Left lung (tissue), 10 donors: Measurements from ENCODE around the gene CYREN. TPM values are rescaled to one million over a fixed set of nuclear protein-coding genes. Genes with fewer than 3 reads are reported as not detected.

ENCODE experiments used
- ATAC-seq: fragments of 200-7000 bp; cut with Tn5 transposase; one replicate; pipeline ENCODE4 v1.9.1; 2020; ENCODE audit warnings: moderate library complexity
- DNase-seq, 4 donors: peaks; one replicate each; pipeline ENCODE4 v3.0.0-alpha.2; 2013 to 2020
- H3K27ac ChIP-seq, 2 donors: fragments of 200-600 bp; sonication (generic) in 1 of 2; one replicate each; pipeline versions ENCODE4 v1.5.0 to v1.8.0; 2020 to 2021
- H3K27me3 ChIP-seq, 2 donors: fragments of 200-600 bp; sonication (generic) in 1 of 2; one replicate each; pipeline versions ENCODE4 v1.5.0 to v1.8.0; 2020 to 2021
- H3K36me3 ChIP-seq, 2 donors: fragments of 200-600 bp; sonication (generic) in 1 of 2; one replicate each; pipeline versions ENCODE4 v1.5.0 to v1.8.0; 2020 to 2021
- H3K4me1 ChIP-seq, 2 donors: fragments of 200-600 bp; one replicate each; pipeline ENCODE4 v1.8.0; 2021
- H3K4me3 ChIP-seq, 2 donors: fragments of 200-600 bp; sonication (generic) in 1 of 2; one replicate each; pipeline versions ENCODE4 v1.5.0 to v1.8.0; 2020 to 2021; ENCODE audit warnings: mild to moderate bottlenecking in 1 of 2
- H3K9me3 ChIP-seq, 2 donors: fragments of 200-600 bp; sonication (generic) in 1 of 2; one replicate each; pipeline versions ENCODE4 v1.5.0 to v1.8.0; 2020 to 2021
- intact Hi-C, 2 donors: fragments of 100-400 bp; cut with DNase I; formaldehyde crosslinking; loops; one replicate each; pipeline versions ENCODE4 v1.11.2 to v1.14.2; 2022
- polyA plus RNA-seq, 6 donors: library from polyadenylated mRNA; unstranded; fragments of 120-200 nt; gene quantifications; one replicate each; pipeline ENCODE4 v1.2.1, GENCODE V29; 2013; ENCODE audit not compliant: insufficient read length in 6 of 6
- total RNA-seq, 2 donors: library from RNA; stranded (reverse); fragmentation: NEBNext Ultra II Directional; extraction: Animal tissue kit (Norgen Biotek cat#: 25700); gene quantifications; one replicate each; pipeline ENCODE4 v1.2.1, GENCODE V29; 2021
- TF ChIP-seq, protein P1 (sequence below), 2 donors: fragments of 200-600 bp; sonication (generic) in 1 of 2; IDR thresholded peaks; one replicate each; pipeline versions ENCODE4 v1.5.0 to v1.8.0; 2021; ENCODE audit warnings: antibody characterized with exemption in 2 of 2
- donor health status: DM: no; HTN: yes; CAD: no.
- donor health status: DM: no; HTN: no; CAD: no.

The CYREN gene
- total and polyA plus RNA-seq, 8 donors: 32.1 to 52.6 (median 45.4) TPM

DNA sequence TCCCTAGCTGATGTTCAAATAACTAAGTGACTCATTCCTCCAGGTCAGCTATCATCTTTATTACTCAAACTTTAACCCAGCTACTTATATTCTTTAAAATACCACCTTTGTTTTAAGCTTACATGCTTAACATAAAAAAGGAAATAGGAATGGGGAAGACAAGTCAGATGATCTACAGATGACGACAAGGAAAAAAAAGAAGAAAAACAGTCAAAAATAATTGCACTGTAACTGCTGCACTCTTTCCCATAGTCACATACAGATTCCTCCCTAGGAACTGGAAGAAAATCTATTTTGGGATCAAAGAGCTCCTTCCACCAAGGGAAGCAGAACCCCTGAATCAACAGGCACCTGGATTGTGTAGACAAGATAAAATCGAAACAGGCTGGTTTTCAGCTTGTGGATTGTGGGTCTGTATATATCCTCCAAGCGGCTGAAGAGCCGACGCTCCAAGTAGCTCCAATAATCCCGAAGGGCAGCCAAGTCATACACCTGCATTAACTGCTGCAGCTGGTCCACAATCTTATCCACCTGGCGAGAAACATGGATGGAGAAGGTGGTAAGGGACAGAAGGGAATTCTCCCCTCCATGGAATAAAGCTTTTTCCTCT is 38.8 kb upstream of the CYREN start:
- no peaks in the 10 kb centered on the region for H3K9me3 ChIP-seq
- peaks cover 28 to 46% of the 10 kb centered on the region in 2 donors for H3K4me1 ChIP-seq
- H3K36me3 ChIP-seq: peaks cover 0 to 16% of the 10 kb centered on the region in 2 donors
- DNase-seq (no peak), ATAC-seq (no peak)
- H3K27me3 ChIP-seq: no peaks in the 10 kb centered on the region
- H3K27ac ChIP-seq: peak overlapping the region in 1 of 2 donors; percentile 55
- TF ChIP-seq, protein P1, sequence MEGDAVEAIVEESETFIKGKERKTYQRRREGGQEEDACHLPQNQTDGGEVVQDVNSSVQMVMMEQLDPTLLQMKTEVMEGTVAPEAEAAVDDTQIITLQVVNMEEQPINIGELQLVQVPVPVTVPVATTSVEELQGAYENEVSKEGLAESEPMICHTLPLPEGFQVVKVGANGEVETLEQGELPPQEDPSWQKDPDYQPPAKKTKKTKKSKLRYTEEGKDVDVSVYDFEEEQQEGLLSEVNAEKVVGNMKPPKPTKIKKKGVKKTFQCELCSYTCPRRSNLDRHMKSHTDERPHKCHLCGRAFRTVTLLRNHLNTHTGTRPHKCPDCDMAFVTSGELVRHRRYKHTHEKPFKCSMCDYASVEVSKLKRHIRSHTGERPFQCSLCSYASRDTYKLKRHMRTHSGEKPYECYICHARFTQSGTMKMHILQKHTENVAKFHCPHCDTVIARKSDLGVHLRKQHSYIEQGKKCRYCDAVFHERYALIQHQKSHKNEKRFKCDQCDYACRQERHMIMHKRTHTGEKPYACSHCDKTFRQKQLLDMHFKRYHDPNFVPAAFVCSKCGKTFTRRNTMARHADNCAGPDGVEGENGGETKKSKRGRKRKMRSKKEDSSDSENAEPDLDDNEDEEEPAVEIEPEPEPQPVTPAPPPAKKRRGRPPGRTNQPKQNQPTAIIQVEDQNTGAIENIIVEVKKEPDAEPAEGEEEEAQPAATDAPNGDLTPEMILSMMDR (IDR thresholded peaks at IDR 0.05): no peak
- intact Hi-C loops: no loop called here
- peak overlapping the region in 1 of 2 donors; percentile 7 for H3K4me3 ChIP-seq

DNA sequence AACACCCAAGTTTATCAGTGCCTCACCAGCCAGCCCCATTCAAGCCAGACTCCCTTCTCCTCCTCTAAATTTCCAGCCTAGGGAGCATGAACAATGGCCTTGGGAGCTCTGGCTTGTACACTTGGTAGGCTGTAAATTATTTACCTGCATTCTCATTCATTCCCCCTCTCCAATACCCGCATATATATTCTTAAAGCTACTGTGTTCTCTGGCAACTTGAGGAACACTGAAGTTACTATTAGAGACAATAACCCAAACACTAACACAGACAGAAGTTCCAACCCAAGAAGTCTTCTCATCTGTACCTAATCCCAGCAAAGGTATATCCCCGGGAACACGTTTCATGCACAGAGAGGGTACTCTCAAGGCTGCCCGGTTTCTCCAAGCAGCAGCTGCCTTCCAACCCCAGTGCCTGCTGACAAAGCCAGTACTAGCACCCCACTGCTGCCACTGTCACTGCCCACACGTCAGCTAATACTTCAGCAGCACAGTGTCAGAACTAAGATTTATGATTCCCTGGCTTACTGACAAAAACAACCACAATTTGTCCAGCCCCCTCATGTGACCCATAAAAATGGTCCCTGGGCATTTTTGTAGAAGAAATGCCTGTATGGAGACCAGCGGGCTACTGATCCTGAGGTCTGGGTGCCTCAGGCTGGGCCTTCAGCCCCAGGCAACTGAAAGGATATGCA is 37.7 kb upstream of the CYREN start:
- peaks cover 0 to 27% of the 10 kb centered on the region in 2 donors for H3K36me3 ChIP-seq
- ATAC-seq: no peak
- no peak for DNase-seq
- H3K27me3 ChIP-seq: no peaks in the 10 kb centered on the region
- peaks cover 30 to 48% of the 10 kb centered on the region in 2 donors for H3K4me1 ChIP-seq
- H3K27ac ChIP-seq: peak overlapping the region; percentile 20 to 55
- intact Hi-C loops: no loop called here
- H3K9me3 ChIP-seq: no peaks in the 10 kb centered on the region
- no peak overlapping the region for H3K4me3 ChIP-seq
- TF ChIP-seq, protein P1 (IDR thresholded peaks at IDR 0.05): no peak

DNA sequence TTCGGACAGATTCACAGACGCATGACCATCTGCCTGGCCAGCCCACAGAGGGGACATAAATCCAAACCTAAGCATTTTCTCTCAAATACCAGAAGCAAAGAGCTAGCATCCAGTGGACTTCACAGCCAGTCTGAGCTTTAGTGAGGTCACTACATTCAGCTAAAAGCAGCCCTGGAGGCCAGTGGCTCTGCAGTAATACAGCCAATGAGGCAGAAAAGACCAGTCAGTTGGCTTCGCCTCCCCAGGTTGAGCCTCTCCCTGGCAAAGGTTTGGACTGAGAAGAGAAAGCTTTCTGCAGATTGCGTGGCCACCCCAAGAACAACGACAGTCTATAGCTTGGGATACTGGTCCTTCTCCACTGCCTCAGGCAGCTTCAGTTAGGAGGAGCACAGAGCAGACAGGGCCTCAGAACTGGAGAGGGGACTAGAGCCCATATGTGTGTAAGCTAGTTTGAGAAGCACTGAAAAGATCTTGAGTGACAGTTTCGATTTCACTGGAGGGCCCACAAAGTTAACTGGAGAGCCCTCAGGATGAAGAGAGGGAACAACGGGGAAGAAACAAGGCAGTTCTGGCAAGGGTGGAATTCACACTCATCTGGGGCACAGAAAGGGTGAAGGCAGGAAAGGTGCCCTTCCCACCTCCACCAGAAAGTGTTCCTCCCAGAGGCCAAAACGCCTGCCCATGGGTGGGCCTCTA is 37.0 kb upstream of the CYREN start:
- DNase-seq: peak in 1 of 4 donors; percentile 36
- Histone ChIP-seq H3K27ac (peak overlapping the region; percentile 20 to 55), H3K4me3 (no peak overlapping the region), H3K9me3 (no peaks in the 10 kb centered on the region), H3K4me1 (peaks cover 30 to 50% of the 10 kb centered on the region in 2 donors), H3K36me3 (peaks cover 0 to 34% of the 10 kb centered on the region in 2 donors), H3K27me3 (no peaks in the 10 kb centered on the region)
- intact Hi-C loops: no loop called here
- TF ChIP-seq, protein P1 (IDR thresholded peaks at IDR 0.05): no peak
- peak; percentile 12 for ATAC-seq

DNA sequence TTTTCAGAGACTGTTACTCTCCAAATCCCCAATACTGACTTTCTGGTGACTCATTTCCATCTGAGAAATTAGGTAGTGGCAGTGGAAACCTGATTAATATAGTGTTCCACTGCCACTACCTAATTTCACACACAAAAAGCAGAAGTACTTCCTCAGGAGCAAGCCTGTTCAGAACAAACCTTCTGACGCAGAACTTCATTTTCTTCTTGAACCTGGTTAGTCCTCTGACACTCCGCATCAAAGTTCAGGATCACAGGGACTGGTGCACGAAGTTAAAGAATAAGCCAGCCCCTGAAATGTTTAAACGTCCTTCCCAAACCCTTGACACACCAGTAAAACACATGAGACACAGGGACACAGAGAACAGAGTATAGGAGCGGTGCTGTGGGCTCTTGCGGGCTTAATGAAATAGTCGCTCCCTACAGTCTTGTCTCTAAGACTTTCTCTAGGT is 36.5 kb upstream of the CYREN start:
- Histone ChIP-seq H3K4me1 (peaks cover 30 to 48% of the 10 kb centered on the region in 2 donors), H3K9me3 (no peaks in the 10 kb centered on the region), H3K4me3 (no peak overlapping the region), H3K27ac (peak overlapping the region; percentile 20 to 55), H3K27me3 (no peaks in the 10 kb centered on the region), H3K36me3 (peaks cover 0 to 35% of the 10 kb centered on the region in 2 donors)
- intact Hi-C loops: no loop called here
- no peak for ATAC-seq
- no peak for DNase-seq
- TF ChIP-seq, protein P1 (IDR thresholded peaks at IDR 0.05): no peak

DNA sequence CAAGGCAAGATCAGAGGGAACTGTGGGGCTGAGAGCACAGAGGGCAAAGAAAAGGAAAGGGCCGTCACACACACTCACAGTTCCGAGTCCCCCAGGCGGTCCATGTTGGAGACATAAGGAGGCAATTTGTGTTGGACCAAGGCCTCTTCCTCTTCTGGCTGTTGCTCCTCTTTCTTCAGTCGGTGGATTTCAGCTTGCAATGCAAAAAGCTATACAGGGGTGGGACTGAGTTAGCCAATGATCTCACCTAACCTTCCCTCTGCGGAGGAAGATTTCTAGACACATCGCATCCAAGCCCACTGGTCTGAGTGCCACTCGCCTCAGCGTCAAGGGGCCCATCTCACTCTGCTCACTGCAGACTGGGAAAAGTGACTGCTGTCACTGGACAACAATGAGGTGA is 35.3 kb upstream of the CYREN start:
- intact Hi-C loops: no loop called here
- peaks cover 30 to 45% of the 10 kb centered on the region in 2 donors for H3K4me1 ChIP-seq
- no peak overlapping the region for H3K27ac ChIP-seq

More for the DNA sequence above, 35.3 kb upstream of the CYREN start:
- Histone ChIP-seq H3K36me3 (peaks cover 0 to 44% of the 10 kb centered on the region in 2 donors), H3K4me3 (no peak overlapping the region), H3K27me3 (no peaks in the 10 kb centered on the region), H3K9me3 (no peaks in the 10 kb centered on the region)
- DNase-seq (no peak), ATAC-seq (no peak)
- TF ChIP-seq, protein P1 (IDR thresholded peaks at IDR 0.05): no peak
